IPS DF 6.9 (cell line): Measurements from ENCODE around the gene MPP3.
"Not testable (repeated sequence)": the region's sequence is repeated elsewhere in the genome, so short reads cannot be mapped to it uniquely, and the experiment has no call there.

Source experiments
- DNase-seq: peaks from one replicate; pipeline ENCODE4 v3.0.0-alpha.2; 2013; ENCODE audit warnings: low read depth, low spot score
- H3K27ac ChIP-seq: one replicate; pipeline ENCODE4 v1.5.1; 2013; ENCODE audit warnings: low read length, control low read depth
- H3K27me3 ChIP-seq: 2 replicates; pipeline ENCODE4 v1.6.1; 2013; ENCODE audit warnings: mild to moderate bottlenecking, low read length; ENCODE audit not compliant: control insufficient read depth, insufficient read depth
- H3K36me3 ChIP-seq: 2 replicates; pipeline ENCODE4 v1.6.1; 2013; ENCODE audit warnings: low read length; ENCODE audit not compliant: control insufficient read depth, insufficient read depth
- H3K4me1 ChIP-seq: 2 replicates; pipeline ENCODE4 v1.6.1; 2013; ENCODE audit warnings: low read length; ENCODE audit not compliant: control insufficient read depth, insufficient read depth
- H3K4me3 ChIP-seq: 2 replicates; pipeline ENCODE4 v1.5.1; 2013; ENCODE audit warnings: mild to moderate bottlenecking, low read length
- H3K9me3 ChIP-seq: 2 replicates; pipeline ENCODE4 v1.6.1; 2013; ENCODE audit warnings: low read length, inconsistent platforms; ENCODE audit not compliant: control insufficient read depth, insufficient read depth
- WGBS: extraction: QIAGEN DNeasy Blood & Tissue Kit; methylation state at CpG from one replicate; pipeline ENCODE4 v1.1.7; 2013; ENCODE audit warnings: mixed read lengths, missing lambda C conversion rate; ENCODE audit not compliant: insufficient read length, insufficient coverage; 5-methylcytosine and 5-hydroxymethylcytosine counted together

MPP3 gene

GRCh38 chr17:43875476-43876147, 42.7 kb upstream of the MPP3 start:
- no peak overlapping the region for H3K4me3 ChIP-seq
- H3K9me3 ChIP-seq = no peaks in the 10 kb centered on the region
- no CpG with 5 or more reads among the region's 3 CpGs for WGBS
- H3K4me1 ChIP-seq = no peaks in the 10 kb centered on the region
- no peak overlapping the region for H3K27ac ChIP-seq
- no peak for DNase-seq
- H3K36me3 ChIP-seq = 0 out of 2 replicates have a peak, but pooled peaks cover 3% of the 10 kb centered on the region
- H3K27me3 ChIP-seq = no peaks in the 10 kb centered on the region

- DNase-seq = no peak
- no peak overlapping the region for H3K4me3 ChIP-seq
- WGBS = no CpG with 5 or more reads among the region's 3 CpGs
- H3K27ac ChIP-seq = no peak overlapping the region
- no peaks in the 10 kb centered on the region for H3K27me3 ChIP-seq
- H3K9me3 ChIP-seq = no peaks in the 10 kb centered on the region
- no peaks in the 10 kb centered on the region for H3K4me1 ChIP-seq
- H3K36me3 ChIP-seq = 0 out of 2 replicates have a peak, but pooled peaks cover 3% of the 10 kb centered on the region
Measured at GRCh38 chr17:43874293-43874692, 41.3 kb upstream of the MPP3 start.

GRCh38 chr17:43873815-43874214, 40.9 kb upstream of the MPP3 start:
- 0 out of 2 replicates have a peak, but pooled peaks cover 3% of the 10 kb centered on the region for H3K36me3 ChIP-seq
- H3K9me3 ChIP-seq = no peaks in the 10 kb centered on the region
- DNase-seq = no peak
- WGBS = no CpG with 5 or more reads among the region's 6 CpGs
- no peaks in the 10 kb centered on the region for H3K4me1 ChIP-seq
- H3K4me3 ChIP-seq = no peak overlapping the region
- H3K27ac ChIP-seq = no peak overlapping the region
- H3K27me3 ChIP-seq = no peaks in the 10 kb centered on the region

- WGBS = no CpG with 5 or more reads among the region's 5 CpGs
- no peak for DNase-seq
Measured at GRCh38 chr17:43873091-43873490, 40.1 kb upstream of the MPP3 start.

GRCh38 chr17:43871946-43872690, 39.2 kb upstream of the MPP3 start:
- H3K4me1 ChIP-seq = no peaks in the 10 kb centered on the region
- H3K36me3 ChIP-seq = 0 out of 2 replicates have a peak, but pooled peaks cover 3% of the 10 kb centered on the region
- H3K4me3 ChIP-seq = no peak overlapping the region
- no peaks in the 10 kb centered on the region for H3K9me3 ChIP-seq
- no peak overlapping the region for H3K27ac ChIP-seq
- no peaks in the 10 kb centered on the region for H3K27me3 ChIP-seq
- WGBS = no CpG with 5 or more reads among the region's 14 CpGs
- DNase-seq = no peak

More at GRCh38 chr17:43873091-43873490, 40.1 kb upstream of the MPP3 start:
- Histone ChIP-seq H3K36me3 (0 out of 2 replicates have a peak, but pooled peaks cover 3% of the 10 kb centered on the region), H3K4me3 (no peak overlapping the region), H3K27me3 (no peaks in the 10 kb centered on the region), H3K27ac (no peak overlapping the region), H3K4me1 (no peaks in the 10 kb centered on the region), H3K9me3 (no peaks in the 10 kb centered on the region)

- not testable (repeated sequence) for H3K36me3 ChIP-seq, H3K4me3 ChIP-seq, H3K27ac ChIP-seq, DNase-seq, H3K4me1 ChIP-seq, H3K9me3 ChIP-seq, H3K27me3 ChIP-seq
- WGBS = no CpG with 5 or more reads among the region's 6 CpGs
Measured at GRCh38 chr17:43869031-43869430, 36.1 kb upstream of the MPP3 start.

GRCh38 chr17:43868226-43868994, 35.5 kb upstream of the MPP3 start:
- Histone ChIP-seq H3K36me3 (no peaks in the 10 kb centered on the region), H3K9me3 (no peaks in the 10 kb centered on the region), H3K27ac (no peak overlapping the region), H3K4me3 (no peak overlapping the region), H3K27me3 (no peaks in the 10 kb centered on the region), H3K4me1 (no peaks in the 10 kb centered on the region)
- WGBS = no CpG with 5 or more reads among the region's 10 CpGs
- DNase-seq = no peak

GRCh38 chr17:43864161-43864984, 31.4 kb upstream of the MPP3 start:
- Histone ChIP-seq H3K4me3 (no peak overlapping the region), H3K27me3 (no peaks in the 10 kb centered on the region)
- WGBS = no CpG with 5 or more reads among the region's 4 CpGs

GRCh38 chr17:43861960-43862359, 29.0 kb upstream of the MPP3 start:
- Histone ChIP-seq H3K4me1 (no peaks in the 10 kb centered on the region), H3K27me3 (no peaks in the 10 kb centered on the region), H3K4me3 (no peak overlapping the region), H3K27ac (no peak overlapping the region), H3K9me3 (no peaks in the 10 kb centered on the region), H3K36me3 (no peaks in the 10 kb centered on the region)
- no peak for DNase-seq
- WGBS = no CpG with 5 or more reads among the region's 9 CpGs

More at GRCh38 chr17:43864161-43864984, 31.4 kb upstream of the MPP3 start:
- Histone ChIP-seq H3K36me3 (no peaks in the 10 kb centered on the region), H3K4me1 (no peaks in the 10 kb centered on the region), H3K27ac (no peak overlapping the region), H3K9me3 (no peaks in the 10 kb centered on the region)
- DNase-seq = no peak
